IMR-90 (cell line): ENCODE data around the gene CACNA2D3. TPM values are rescaled to one million over a fixed set of nuclear protein-coding genes. Genes with fewer than 3 reads are reported as not detected.

Experiments used
- ATAC-seq: fragments of 200-7000 bp; cut with Tn5 transposase; 2 replicates; pipeline ENCODE4 v1.9.1; 2020; ENCODE audit warnings: low read depth, mild to moderate bottlenecking, moderate library complexity
- BruUV-seq: library from RNA; stranded (reverse); fragments of 400-500 nt; replicated peaks from 2 replicates; lab custom pipeline; 2021; lab: Mats Ljungman, UMichigan
- CTCF ChIA-PET: fragments of 300-600 bp; formaldehyde crosslinking; extraction: SDS; loops from one replicate; lab custom pipeline; 2021; ENCODE audit warnings: antibody characterized with exemption; lab: Yijun Ruan, JAX
- POLR2A ChIA-PET: fragments of 300-600 bp; sonication (Branson Sonifier 250); formaldehyde crosslinking; loops from one replicate; lab custom pipeline; 2022; ENCODE audit warnings: antibody characterized with exemption; ENCODE audit not compliant: unreplicated experiment; lab: Charles Lee
- DNase-seq: peaks from one replicate; pipeline ENCODE4 v3.0.0; 2013
- H2AFZ ChIP-seq: replicated peaks from 2 replicates; pipeline ENCODE3; 2013; ENCODE audit warnings: low read length, mild to moderate bottlenecking; ENCODE audit not compliant: poor library complexity
- H2AK5ac ChIP-seq: 2 replicates; pipeline ENCODE4 v1.6.1; 2013; ENCODE audit warnings: low read depth, low read length, inconsistent platforms
- H2AK9ac ChIP-seq: replicated peaks from 2 replicates; pipeline ENCODE3; 2013; ENCODE audit warnings: mild to moderate bottlenecking, low read depth, low read length, moderate library complexity; ENCODE audit not compliant: poor library complexity
- H2BK120ac ChIP-seq: 2 replicates; pipeline ENCODE4 v1.6.1; 2013; ENCODE audit warnings: low read depth, low read length, inconsistent platforms
- H2BK15ac ChIP-seq: 3 replicates; pipeline ENCODE4 v1.6.1; 2013; ENCODE audit warnings: low read depth, low read length, inconsistent platforms
- H2BK20ac ChIP-seq: 2 replicates; pipeline ENCODE4 v1.6.1; 2013; ENCODE audit warnings: low read depth, mild to moderate bottlenecking, inconsistent platforms, low read length, moderate library complexity
- H2BK5ac ChIP-seq: 2 replicates; pipeline ENCODE4 v1.6.1; 2013; ENCODE audit warnings: mild to moderate bottlenecking, low read depth, low read length, inconsistent platforms; ENCODE audit not compliant: poor library complexity, severe bottlenecking
- H3K14ac ChIP-seq: replicated peaks from 2 replicates; pipeline ENCODE4 v1.6.1; 2013; ENCODE audit warnings: low read depth, low read length, inconsistent platforms
- H3K18ac ChIP-seq: 2 replicates; pipeline ENCODE4 v1.6.1; 2013; ENCODE audit warnings: low read depth, low read length, control low read depth
- H3K23ac ChIP-seq: 2 replicates; pipeline ENCODE4 v1.6.1; 2013; ENCODE audit warnings: low read depth, low read length, inconsistent platforms
- H3K27ac ChIP-seq: 2 replicates; pipeline ENCODE4 v1.5.1; 2013; ENCODE audit warnings: mild to moderate bottlenecking, control low read depth, low read length; ENCODE audit not compliant: insufficient read depth
- H3K27me3 ChIP-seq: 2 replicates; pipeline ENCODE4 v1.6.1; 2013; ENCODE audit warnings: low read length; ENCODE audit not compliant: control insufficient read depth, insufficient read depth
- H3K36me3 ChIP-seq: 2 replicates; pipeline ENCODE4 v1.6.1; 2013; ENCODE audit warnings: low read length, mixed read lengths; ENCODE audit not compliant: control insufficient read depth, insufficient read depth
- H3K4ac ChIP-seq: 2 replicates; pipeline ENCODE4 v1.6.1; 2013; ENCODE audit warnings: low read depth, low read length, inconsistent platforms
- H3K4me1 ChIP-seq: 2 replicates; pipeline ENCODE4 v1.6.1; 2013; ENCODE audit warnings: low read length, mixed read lengths; ENCODE audit not compliant: control insufficient read depth, insufficient read depth
- H3K4me2 ChIP-seq: 2 replicates; pipeline ENCODE4 v1.6.1; 2013; ENCODE audit warnings: low read depth, mild to moderate bottlenecking, control low read depth, low read length, moderate library complexity
- H3K4me3 ChIP-seq: 2 replicates; pipeline ENCODE4 v1.5.1; 2013; ENCODE audit warnings: low read depth, mild to moderate bottlenecking, control low read depth, low read length, moderate library complexity; ENCODE audit not compliant: insufficient read depth
- H3K56ac ChIP-seq: 2 replicates; pipeline ENCODE4 v1.6.1; 2013; ENCODE audit warnings: low read length, inconsistent platforms; ENCODE audit not compliant: insufficient read depth; ENCODE audit errors: extremely low read depth
- H3K79me1 ChIP-seq, 2 experiments: 2 replicates each; pipeline ENCODE4 v1.6.1; 2013; ENCODE audit warnings: low read length in 2 of 2, inconsistent platforms in 1 of 2, low read depth in 1 of 2
- H3K9ac ChIP-seq: 2 replicates; pipeline ENCODE4 v1.6.1; 2013; ENCODE audit warnings: low read depth, low read length, control low read depth
- H3K9me1 ChIP-seq: 2 replicates; pipeline ENCODE4 v1.6.1; 2013; ENCODE audit warnings: low read length, inconsistent platforms; ENCODE audit not compliant: insufficient read depth
- H3K9me3 ChIP-seq: 2 replicates; pipeline ENCODE4 v1.6.1; 2013; ENCODE audit warnings: low read length; ENCODE audit not compliant: control insufficient read depth, insufficient read depth
- H4K20me1 ChIP-seq: 2 replicates; pipeline ENCODE4 v1.6.1; 2013; ENCODE audit warnings: low read length, inconsistent platforms; ENCODE audit not compliant: insufficient read depth
- H4K5ac ChIP-seq: 2 replicates; pipeline ENCODE4 v1.6.1; 2013; ENCODE audit warnings: mild to moderate bottlenecking, low read depth, low read length, control low read depth
- H4K8ac ChIP-seq, 2 experiments: 2 replicates each; pipeline ENCODE4 v1.6.1; 2013; ENCODE audit warnings: low read depth in 2 of 2, low read length in 2 of 2, control low read depth in 1 of 2, inconsistent platforms in 1 of 2
- H4K91ac ChIP-seq: 2 replicates; pipeline ENCODE4 v1.6.1; 2013; ENCODE audit warnings: low read depth, low read length, inconsistent platforms; ENCODE audit not compliant: insufficient read depth
- BHLHE40 ChIP-seq: fragments of 150-350 bp; IDR thresholded peaks from 2 replicates; pipeline ENCODE4 v1.6.1; 2016; ENCODE audit warnings: mild to moderate bottlenecking, low read depth, low read length
- CEBPB ChIP-seq: IDR thresholded peaks from 2 replicates; pipeline ENCODE4 v1.6.1; 2012; ENCODE audit warnings: low read depth, low read length, improper control_type of control experiment
- CHD1 ChIP-seq: IDR thresholded peaks from 2 replicates; pipeline ENCODE4 v1.6.1; 2012; ENCODE audit warnings: low read depth, low read length, improper control_type of control experiment
- FOS ChIP-seq: fragments of 150-350 bp; IDR thresholded peaks from 2 replicates; pipeline ENCODE4 v1.6.1; 2016; ENCODE audit warnings: low read depth, low read length
- MAFK ChIP-seq: IDR thresholded peaks from 2 replicates; pipeline ENCODE4 v1.6.1; 2012; ENCODE audit warnings: low read depth, low read length, improper control_type of control experiment
- MAZ ChIP-seq: IDR thresholded peaks from 2 replicates; pipeline ENCODE4 v1.6.1; 2012; ENCODE audit warnings: low read depth, mild to moderate bottlenecking, low read length, improper control_type of control experiment, moderate library complexity, borderline replicate concordance
- MXI1 ChIP-seq: IDR thresholded peaks from 2 replicates; pipeline ENCODE4 v1.6.1; 2012; ENCODE audit warnings: low read depth, mild to moderate bottlenecking, low read length, moderate library complexity, borderline replicate concordance
- POLR2A ChIP-seq: IDR thresholded peaks from 2 replicates; pipeline ENCODE4 v1.6.1; 2012; ENCODE audit warnings: mild to moderate bottlenecking, low read depth, low read length
- RAD21 ChIP-seq: IDR thresholded peaks from 2 replicates; pipeline ENCODE4 v1.6.1; 2012; ENCODE audit warnings: low read length, improper control_type of control experiment
- RCOR1 ChIP-seq: IDR thresholded peaks from 2 replicates; pipeline ENCODE4 v1.6.1; 2012; ENCODE audit warnings: mild to moderate bottlenecking, low read length, improper control_type of control experiment; ENCODE audit not compliant: insufficient replicate concordance
- SMC3 ChIP-seq: fragments of 150-350 bp; IDR thresholded peaks from 2 replicates; pipeline ENCODE4 v1.6.1; 2016; ENCODE audit warnings: low read depth, mild to moderate bottlenecking, antibody characterized with exemption, low read length, moderate library complexity
- WGBS, 2 experiments: methylation state at CpG; one replicate each; pipeline versions ENCODE4 v1.1.5 to v1.1.7; 2013; ENCODE audit warnings: missing lambda C conversion rate in 2 of 2; ENCODE audit not compliant: insufficient read length in 1 of 2; ENCODE audit errors: extremely low coverage in 2 of 2; 5-methylcytosine and 5-hydroxymethylcytosine counted together
- dilution Hi-C: fragments of 300-500 bp; cut with HindIII; formaldehyde crosslinking; loops from one replicate; pipeline ENCODE4 v1.14.3; 2018; ENCODE audit warnings: low sequenced_read_pairs; ENCODE audit not compliant: unreplicated experiment
- in situ Hi-C: fragments of 300-500 bp; cut with MboI; formaldehyde crosslinking; loops from 3 replicates; pipeline ENCODE4 v1.14.3; 2019; ENCODE audit warnings: low sequenced_read_pairs, inconsistent platforms, mixed read lengths
- intact Hi-C: fragments of 100-400 bp; cut with micrococcal nuclease; formaldehyde crosslinking; loops from 2 replicates; pipeline ENCODE4 v1.10.0; 2022
- polyA plus RNA-seq, 3 experiments: library from polyadenylated mRNA; depleted of rRNA; stranded (reverse); fragments of >200 nt; gene quantifications; 2 replicates each; pipeline ENCODE4 v1.2.3, GENCODE V29; 2012; ENCODE audit warnings: low replicate concordance in 1 of 3
- total RNA-seq: library from RNA; depleted of rRNA; stranded (reverse); fragments of >200 nt; gene quantifications from 2 replicates; pipeline ENCODE4 v1.2.3, GENCODE V29; 2012
- TF ChIP-seq, protein P1 (sequence below): fragments of 150-350 bp; IDR thresholded peaks from 2 replicates; pipeline ENCODE4 v1.6.1; 2016; ENCODE audit warnings: low read depth, mild to moderate bottlenecking, low read length, moderate library complexity, borderline replicate concordance

CACNA2D3 gene
- total and polyA plus RNA-seq, 2 of the 4 experiments (the other 2 are of a cell fraction), result 0.36 to 0.41 TPM

DNA sequence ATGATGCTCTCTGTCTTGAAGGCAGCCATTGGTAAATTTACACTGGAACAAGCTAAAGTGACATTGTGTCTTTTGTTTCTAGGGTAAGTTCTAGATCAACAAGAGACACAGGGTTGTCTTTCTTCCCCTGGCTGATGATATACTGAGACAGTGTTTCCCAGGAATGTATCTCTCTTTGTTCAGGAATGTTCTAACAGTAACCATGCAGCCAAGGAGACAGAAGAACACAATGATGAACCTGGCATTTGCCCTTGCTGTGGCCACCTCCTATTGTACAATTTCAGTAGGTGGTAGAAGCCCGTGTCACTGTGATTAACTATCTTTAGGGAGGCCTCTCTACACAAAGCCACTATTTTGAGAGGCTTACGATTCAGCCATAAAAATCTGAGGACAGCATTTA lies 674.8 kb downstream of the CACNA2D3 start:
- Histone ChIP-seq H2AFZ (no peak overlapping the region), H3K18ac (no peak overlapping the region), H2BK5ac (no peak overlapping the region), H3K4me1 (no peaks in the 10 kb centered on the region), H2BK15ac (no peak overlapping the region), H3K9me3 (no peaks in the 10 kb centered on the region), H2AK9ac (no peak overlapping the region), H3K79me1 (no peaks in the 10 kb centered on the region), H3K4ac (no peak overlapping the region), H3K27ac (no peak overlapping the region), H3K9me1 (no peaks in the 10 kb centered on the region), H2AK5ac (no peak overlapping the region), H4K8ac (no peak overlapping the region), H4K91ac (no peak overlapping the region), H3K4me2 (no peak overlapping the region), H3K56ac (no peak overlapping the region), H4K5ac (no peak overlapping the region), H3K14ac (no peak overlapping the region), H3K4me3 (no peak overlapping the region), H4K20me1 (no peaks in the 10 kb centered on the region), H2BK20ac (no peak overlapping the region), H3K36me3 (no peaks in the 10 kb centered on the region), H3K9ac (no peak overlapping the region), H2BK120ac (no peak overlapping the region), H3K27me3 (peaks cover 12% of the 10 kb centered on the region), H3K23ac (no peak overlapping the region)
- dilution Hi-C loops, result no loop called here
- DNase-seq (no peak), ATAC-seq (no peak)
- WGBS, 2 experiments, result no CpG with 5 or more reads among the region's 2 CpGs
- no TSS peak for BruUV-seq
- intact Hi-C loops, result no loop called here
- TF ChIP-seq, protein P1, sequence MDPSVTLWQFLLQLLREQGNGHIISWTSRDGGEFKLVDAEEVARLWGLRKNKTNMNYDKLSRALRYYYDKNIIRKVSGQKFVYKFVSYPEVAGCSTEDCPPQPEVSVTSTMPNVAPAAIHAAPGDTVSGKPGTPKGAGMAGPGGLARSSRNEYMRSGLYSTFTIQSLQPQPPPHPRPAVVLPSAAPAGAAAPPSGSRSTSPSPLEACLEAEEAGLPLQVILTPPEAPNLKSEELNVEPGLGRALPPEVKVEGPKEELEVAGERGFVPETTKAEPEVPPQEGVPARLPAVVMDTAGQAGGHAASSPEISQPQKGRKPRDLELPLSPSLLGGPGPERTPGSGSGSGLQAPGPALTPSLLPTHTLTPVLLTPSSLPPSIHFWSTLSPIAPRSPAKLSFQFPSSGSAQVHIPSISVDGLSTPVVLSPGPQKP, result no peak
- TF ChIP-seq BHLHE40 (no peak), POLR2A (no peak), RCOR1 (no peak), CHD1 (no peak), MAZ (no peak), SMC3 (no peak), FOS (no peak), RAD21 (no peak), MAFK (no peak), CEBPB (no peak), MXI1 (no peak)
- in situ Hi-C loops, result no loop called here
- CTCF ChIA-PET, result interaction anchor here (1.0 kb wide), 1 partner anchor 25 kb away, joined by 3 read pairs; no protein-coding TSS in a partner anchor
- POLR2A ChIA-PET, result no interaction called here
